ENCODE measurements around the gene STARD5.

GRCh38 chr15:81291916-81292522, 31.9 kb downstream of the STARD5 start:
- TF ChIP-seq CTCF (IDR thresholded peaks at IDR 0.05) (no peak), EP300 (IDR thresholded peaks at IDR 0.05; ENCODE audit: low read depth) (no peak), POLR2AphosphoS5 (IDR thresholded peaks at IDR 0.05) (no peak), POLR2A (IDR thresholded peaks at IDR 0.05) (no peak)

Measured in transverse colon (tissue), 4 donors.